H1 (cell line): Measurements from ENCODE around the gene TIAM2. TPM values are rescaled to one million over a fixed set of nuclear protein-coding genes. Genes with fewer than 3 reads are reported as not detected.

Source experiments
- CTCF ChIA-PET: fragments of 300-600 bp; sonication (Branson Sonifier 250); formaldehyde crosslinking; loops from one replicate; lab custom pipeline; 2021; ENCODE audit not compliant: partially characterized antibody; lab: Charles Lee
- POLR2A ChIA-PET: fragments of 300-600 bp; sonication (Branson Sonifier 250); formaldehyde crosslinking; loops from one replicate; lab custom pipeline; 2021; ENCODE audit warnings: inconsistent platforms; ENCODE audit not compliant: partially characterized antibody; lab: Charles Lee
- DNase-seq, 2 experiments: peaks; one replicate each; pipeline versions ENCODE4 v3.0.0 to v3.0.0-alpha.2; 2010 to 2022; ENCODE audit warnings: low spot score in 2 of 2, low read depth in 1 of 2, mixed read lengths in 1 of 2
- FAIRE-seq: peaks from 2 replicates; lab custom pipeline; 2011; peaks lifted over from hg19 to GRCh38; lab: Jason Lieb, UNC
- H2AFZ ChIP-seq: 2 replicates; pipeline ENCODE4 v1.8.1; 2012; ENCODE audit warnings: low read length, inconsistent platforms
- H2AK5ac ChIP-seq: 2 replicates; pipeline ENCODE4 v1.6.1; 2013; ENCODE audit warnings: low read depth, low read length
- H2BK120ac ChIP-seq: replicated peaks from 2 replicates; pipeline ENCODE3; 2013; ENCODE audit warnings: low read depth, low read length, inconsistent platforms
- H2BK12ac ChIP-seq: 2 replicates; pipeline ENCODE4 v1.6.1; 2013; ENCODE audit warnings: low read depth, low read length
- H2BK15ac ChIP-seq: 2 replicates; pipeline ENCODE4 v1.6.1; 2013; ENCODE audit warnings: low read length
- H2BK20ac ChIP-seq: 2 replicates; pipeline ENCODE4 v1.6.1; 2013; ENCODE audit warnings: low read length
- H2BK5ac ChIP-seq: 2 replicates; pipeline ENCODE4 v1.6.1; 2013; ENCODE audit warnings: low read depth, low read length
- H3K14ac ChIP-seq: 2 replicates; pipeline ENCODE4 v1.6.1; 2013; ENCODE audit warnings: inconsistent platforms; ENCODE audit not compliant: insufficient read length
- H3K18ac ChIP-seq: 2 replicates; pipeline ENCODE4 v1.6.1; 2013; ENCODE audit warnings: low read length; ENCODE audit errors: extremely low read depth
- H3K23ac ChIP-seq: 2 replicates; pipeline ENCODE4 v1.6.1; 2013; ENCODE audit warnings: inconsistent platforms; ENCODE audit not compliant: insufficient read length
- H3K23me2 ChIP-seq: 2 replicates; pipeline ENCODE4 v1.6.1; 2013; ENCODE audit warnings: low read depth, low read length
- H3K27ac ChIP-seq: 2 replicates; pipeline ENCODE4 v1.6.1; 2011; ENCODE audit warnings: low read depth, low read length, inconsistent platforms
- H3K27me3 ChIP-seq, 4 experiments: replicated peaks in 1 of 4; 1 replicate in 1 of 4; 2 replicates in 3 of 4; pipeline versions ENCODE4 v1.6.1 to v1.8.1; 2011 to 2013; ENCODE audit warnings: low read length in 3 of 4, mild to moderate bottlenecking in 3 of 4, inconsistent platforms in 2 of 4, mixed read lengths in 2 of 4, moderate library complexity in 1 of 4; ENCODE audit not compliant: control insufficient read depth in 3 of 4, insufficient read depth in 3 of 4; ENCODE audit errors: extremely low read depth in 1 of 4
- H3K36me3 ChIP-seq, 4 experiments: 2 replicates each; pipeline versions ENCODE4 v1.6.1 to v1.8.1; 2011 to 2013; ENCODE audit warnings: mild to moderate bottlenecking in 4 of 4, low read length in 3 of 4, moderate library complexity in 2 of 4, control low read depth in 1 of 4, inconsistent platforms in 1 of 4; ENCODE audit not compliant: insufficient read depth in 4 of 4, control insufficient read depth in 2 of 4
- H3K4ac ChIP-seq: replicated peaks from 2 replicates; pipeline ENCODE3; 2013; ENCODE audit warnings: low read length, low read depth, mixed read lengths, inconsistent platforms; ENCODE audit not compliant: insufficient read length
- H3K4me1 ChIP-seq, 4 experiments: replicated peaks in 1 of 4; 1 replicate in 1 of 4; 2 replicates in 3 of 4; pipeline versions ENCODE4 v1.6.1 to v1.8.1; 2011 to 2013; ENCODE audit warnings: low read length in 3 of 4, inconsistent platforms in 2 of 4, mixed read lengths in 1 of 4; ENCODE audit not compliant: insufficient read depth in 4 of 4, control insufficient read depth in 3 of 4
- H3K4me2 ChIP-seq, 2 experiments: 2 replicates each; pipeline versions ENCODE4 v1.6.1 to v1.8.1; 2011 to 2013; ENCODE audit warnings: low read depth in 2 of 2, low read length in 2 of 2, control low read depth in 1 of 2, inconsistent platforms in 1 of 2, mild to moderate bottlenecking in 1 of 2; ENCODE audit not compliant: insufficient read depth in 1 of 2
- H3K4me3 ChIP-seq, 4 experiments: fragments of 200-600, 300-600 bp in 1 of 4; sonication (generic), shearing (Covaris generic), sonication (Bioruptor Twin) in 1 of 4; 2 replicates each; pipeline versions ENCODE4 v1.5.1 to v1.8.1; 2011 to 2016; ENCODE audit warnings: low read length in 4 of 4, low read depth in 3 of 4, control low read depth in 2 of 4, inconsistent platforms in 2 of 4, mild to moderate bottlenecking in 2 of 4, mixed read lengths in 1 of 4, moderate library complexity in 1 of 4; ENCODE audit not compliant: insufficient read depth in 2 of 4; ENCODE audit errors: extremely low read depth in 1 of 4
- H3K56ac ChIP-seq: replicated peaks from 2 replicates; pipeline ENCODE3; 2013; ENCODE audit warnings: low read depth, mild to moderate bottlenecking, mixed read lengths, low read length, inconsistent platforms; ENCODE audit not compliant: insufficient read length
- H3K79me1 ChIP-seq: 2 replicates; pipeline ENCODE4 v1.6.1; 2013; ENCODE audit warnings: low read depth, low read length, control low read depth
- H3K79me2 ChIP-seq, 2 experiments: 2 replicates each; pipeline versions ENCODE4 v1.6.1 to v1.8.1; 2012 to 2013; ENCODE audit warnings: low read length in 2 of 2, mild to moderate bottlenecking in 2 of 2, inconsistent platforms in 1 of 2; ENCODE audit not compliant: insufficient read depth in 2 of 2, control insufficient read depth in 1 of 2
- H3K9ac ChIP-seq, 4 experiments: replicated peaks in 1 of 4; 1 replicate in 1 of 4; 2 replicates in 3 of 4; pipeline versions ENCODE4 v1.6.1 to v1.8.1; 2011 to 2013; ENCODE audit warnings: low read depth in 3 of 4, low read length in 3 of 4, control low read depth in 2 of 4, mild to moderate bottlenecking in 2 of 4, moderate library complexity in 2 of 4, inconsistent platforms in 1 of 4; ENCODE audit errors: extremely low read depth in 1 of 4
- H3K9me3 ChIP-seq, 2 experiments: 2 replicates each; pipeline versions ENCODE4 v1.6.1 to v1.8.1; 2012 to 2013; ENCODE audit warnings: mild to moderate bottlenecking in 2 of 2, moderate library complexity in 2 of 2, control low read depth in 1 of 2, inconsistent platforms in 1 of 2, low read depth in 1 of 2, low read length in 1 of 2, mixed read lengths in 1 of 2; ENCODE audit not compliant: insufficient read depth in 2 of 2
- H4K20me1 ChIP-seq, 2 experiments: replicated peaks in 1 of 2; 2 replicates each; pipeline versions ENCODE3 to v1.8.1; 2011 to 2013; ENCODE audit warnings: inconsistent platforms in 2 of 2, low read length in 2 of 2, mild to moderate bottlenecking in 1 of 2; ENCODE audit not compliant: insufficient read depth in 2 of 2, control insufficient read depth in 1 of 2
- H4K5ac ChIP-seq: 2 replicates; pipeline ENCODE4 v1.6.1; 2013; ENCODE audit warnings: low read length, low read depth, mixed read lengths, inconsistent platforms; ENCODE audit not compliant: insufficient read length
- H4K8ac ChIP-seq: 2 replicates; pipeline ENCODE4 v1.8.0; 2013; ENCODE audit warnings: mild to moderate bottlenecking, moderate library complexity, low read length, inconsistent platforms; ENCODE audit not compliant: insufficient read depth; ENCODE audit errors: extremely low read depth
- H4K91ac ChIP-seq: replicated peaks from 2 replicates; pipeline ENCODE3; 2013; ENCODE audit warnings: low read length, mixed read lengths, inconsistent platforms; ENCODE audit not compliant: insufficient read length
- CTCF ChIP-seq, 3 experiments: IDR thresholded peaks; 1 replicate in 2 of 3; 2 replicates in 1 of 3; pipeline versions ENCODE4 v1.5.1 to v1.6.1; 2011; ENCODE audit warnings: low read length in 3 of 3, mild to moderate bottlenecking in 3 of 3, inconsistent platforms in 2 of 3, low read depth in 1 of 3, moderate library complexity in 1 of 3; ENCODE audit not compliant: insufficient read depth in 1 of 3; ENCODE audit errors: control extremely low read depth in 1 of 3
- RAD21 ChIP-seq, 2 experiments: IDR thresholded peaks in 1 of 2; conservative IDR thresholded peaks in 1 of 2; 2 replicates each; pipeline ENCODE4 v1.6.1; 2011; ENCODE audit warnings: low read depth in 2 of 2, low read length in 2 of 2, improper control_type of control experiment in 1 of 2, inconsistent platforms in 1 of 2, mild to moderate bottlenecking in 1 of 2, moderate library complexity in 1 of 2
- TBP ChIP-seq: IDR thresholded peaks from 2 replicates; pipeline ENCODE4 v1.6.1; 2011; ENCODE audit warnings: low read depth, low read length, improper control_type of control experiment
- WGBS, 2 experiments: shearing (Covaris generic) in 1 of 2; methylation state at CpG; one replicate each; pipeline versions ENCODE4 v1.1.6 to v1.1.7; 2013 to 2015; ENCODE audit warnings: low lambda C conversion rate in 2 of 2, mixed read lengths in 2 of 2, inconsistent platforms in 1 of 2, low coverage in 1 of 2, missing lambda C conversion rate in 1 of 2; ENCODE audit not compliant: insufficient replicate concordance in 2 of 2, insufficient coverage in 1 of 2, insufficient read length in 1 of 2; ENCODE audit errors: extremely low coverage in 1 of 2, missing lambda C conversion rate in 1 of 2; 5-methylcytosine and 5-hydroxymethylcytosine counted together
- polyA plus RNA-seq, 7 experiments: library from polyadenylated mRNA; depleted of rRNA in 3 of 7; stranded (reverse) in 5 of 7; unstranded in 2 of 7; fragments of >200 nt in 5 of 7; fragments of 200-250 nt in 2 of 7; gene quantifications; 1 replicate in 5 of 7; 2 replicates in 1 of 7; 4 replicates in 1 of 7; pipeline versions ENCODE4 v1.2.1 to v1.2.3, GENCODE V29; 2011 to 2013; ENCODE audit warnings: missing spikeins in 2 of 7, mixed read lengths in 2 of 7
- total RNA-seq: library from RNA; stranded (reverse); fragmentation: NEBNext Ultra II Directional; extraction: Animal tissue kit (Norgen Biotek cat#: 25700); gene quantifications from 2 replicates; pipeline ENCODE4 v1.2.1, GENCODE V29; 2021
- TF ChIP-seq, protein P1 (sequence below): IDR thresholded peaks from 2 replicates; pipeline ENCODE4 v1.6.1; 2012; ENCODE audit warnings: inconsistent platforms

The TIAM2 gene
- total and polyA plus RNA-seq, 2 of the 8 experiments (the other 6 are each of a cell fraction or from before 2014, with no cell fraction given): 7.4 to 23.9 TPM

GRCh38 chr6:155195903-155196302, 200.8 kb downstream of the TIAM2 start:
- Histone ChIP-seq H2AFZ (no peak overlapping the region), H4K5ac (no peak overlapping the region), H3K4me2 (no peak overlapping the region), H3K79me1 (no peaks in the 10 kb centered on the region), H3K79me2 (no peaks in the 10 kb centered on the region), H2AK5ac (no peak overlapping the region), H3K23me2 (no peaks in the 10 kb centered on the region; the same call in 1 of the 2 replicates), H3K4me1 (no peaks in the 10 kb centered on the region), H3K27me3 (no peaks in the 10 kb centered on the region), H2BK120ac (no peak overlapping the region), H4K91ac (no peak overlapping the region), H4K8ac (no peak overlapping the region), H3K23ac (no peak overlapping the region), H2BK5ac (peak overlapping the region; percentile 50; the same call in 1 of the 2 replicates), H3K56ac (no peak overlapping the region), H2BK12ac (0 out of 2 replicates have a peak overlapping the region, but pooled peaks have one; percentile 18), H3K14ac (no peak overlapping the region), H2BK15ac (no peak overlapping the region), H3K9me3 (no peaks in the 10 kb centered on the region; a peak in 1 of 4 replicates), H4K20me1 (peaks cover 0 to 1% of the 10 kb centered on the region in 2 experiments), H3K18ac (no peak overlapping the region), H3K36me3 (peaks cover 0 to 4% (median 0%) of the 10 kb centered on the region in 4 experiments; a peak in 1 of 8 replicates), H3K9ac (no peak overlapping the region), H2BK20ac (no peak overlapping the region), H3K4me3 (no peak overlapping the region), H3K27ac (no peak overlapping the region), H3K4ac (no peak overlapping the region)
- 81% methylated on average over 7 of the region's 7 CpGs; no CpG with 5 or more reads in 1 of the 2 experiments for WGBS, 2 experiments
- POLR2A ChIA-PET: interaction anchor here (1.6 kb wide), 1 partner anchor 37 kb away, joined by 4 read pairs; no protein-coding TSS in a partner anchor
- DNase-seq: no peak
- TF ChIP-seq, protein P1, sequence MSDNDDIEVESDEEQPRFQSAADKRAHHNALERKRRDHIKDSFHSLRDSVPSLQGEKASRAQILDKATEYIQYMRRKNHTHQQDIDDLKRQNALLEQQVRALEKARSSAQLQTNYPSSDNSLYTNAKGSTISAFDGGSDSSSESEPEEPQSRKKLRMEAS: 0 out of 2 replicates have a peak, but pooled peaks have one; percentile 33
- peak; percentile 58 to 62 for TF ChIP-seq RAD21 (IDR thresholded peaks at IDR 0.05 in 1 of 2, conservative IDR thresholded peaks at IDR 0.05 in 1 of 2; ENCODE audit: low read depth in 2 of 2, low read length in 2 of 2)
- no peak for TF ChIP-seq TBP
- peak; percentile 47 to 78 (median 61) for TF ChIP-seq CTCF (IDR thresholded peaks at IDR 0.05; ENCODE audit: control extremely low read depth in 1 of 3, insufficient read depth in 1 of 3, low read depth in 1 of 3, low read length in 3 of 3)
- CTCF ChIA-PET: interaction anchor here (0.6 to 2.7 kb wide), 10 partner anchors 11 to 334 kb away, joined by 3 to 11 read pairs (median 4); no protein-coding TSS in a partner anchor
- FAIRE-seq: no peak
